ENCODE data around the gene SLX9. TPM values are rescaled to one million over a fixed set of nuclear protein-coding genes. Genes with fewer than 3 reads are reported as not detected.

The SLX9 gene
- total RNA-seq, 4 donors from 2014 or later = 11.9 to 26.2 (median 16.1) TPM

- no peak for TF ChIP-seq CTCF (IDR thresholded peaks at IDR 0.05)
- ATAC-seq (ENCODE audit: low FRiP score) (no peak), DNase-seq (ENCODE audit: low spot score) (no peak)
Measured at GRCh38 chr21:45017039-45017960, 77.5 kb downstream of the SLX9 start.

GRCh38 chr21:45018131-45019075 lies 78.6 kb downstream of the SLX9 start:
- TF ChIP-seq CTCF (IDR thresholded peaks at IDR 0.05) = no peak
- DNase-seq (ENCODE audit: low spot score) (no peak), ATAC-seq (ENCODE audit: low FRiP score) (peak; percentile 3)

GRCh38 chr21:45019076-45019886 lies 79.5 kb downstream of the SLX9 start:
- peak; percentile 8 for ATAC-seq (ENCODE audit: low FRiP score)
- no peak for DNase-seq (ENCODE audit: low spot score)
- TF ChIP-seq CTCF (IDR thresholded peaks at IDR 0.05) = no peak

- DNase-seq (ENCODE audit: low spot score) = no peak
- ATAC-seq (ENCODE audit: low FRiP score) = no peak
- no peak for TF ChIP-seq CTCF (IDR thresholded peaks at IDR 0.05)
Measured at GRCh38 chr21:45019887-45020537, 80.2 kb downstream of the SLX9 start.

GRCh38 chr21:45020629-45021427 lies 81.0 kb downstream of the SLX9 start:
- DNase-seq (ENCODE audit: low spot score) (no peak), ATAC-seq (ENCODE audit: low FRiP score) (no peak)
- TF ChIP-seq CTCF (IDR thresholded peaks at IDR 0.05) = no peak

Measured in omental fat pad (tissue), 4 donors.